Endothelial cell of umbilical vein (primary cell): ENCODE results near the gene MECR.

ENCODE experiments used
- CTCF ChIP-seq, 2 donors: IDR thresholded peaks; 1 replicate in 1 of 2; 2 replicates in 1 of 2; pipeline ENCODE4 v1.5.1; 2011; ENCODE audit warnings: low read length in 2 of 2, mild to moderate bottlenecking in 2 of 2, moderate library complexity in 2 of 2, control low read depth in 1 of 2, inconsistent platforms in 1 of 2, low read depth in 1 of 2; ENCODE audit not compliant: insufficient read depth in 1 of 2; ENCODE audit errors: extremely low read depth in 1 of 2
- EZH2 ChIP-seq: IDR thresholded peaks from 2 replicates; pipeline ENCODE4 v1.6.1; 2012; ENCODE audit warnings: borderline replicate concordance, low read depth, mild to moderate bottlenecking, moderate library complexity, low read length, inconsistent platforms; ENCODE audit not compliant: severe bottlenecking
- FOS ChIP-seq: IDR thresholded peaks from 2 replicates; pipeline ENCODE4 v1.6.1; 2011; ENCODE audit warnings: mild to moderate bottlenecking, low read length, moderate library complexity, borderline replicate concordance; ENCODE audit not compliant: insufficient read depth
- GATA2 ChIP-seq: IDR thresholded peaks from 2 replicates; pipeline ENCODE4 v1.7.0; 2011; ENCODE audit warnings: low read depth, mild to moderate bottlenecking, moderate library complexity, mixed read lengths, low read length; ENCODE audit not compliant: insufficient read length, insufficient read depth
- MYC ChIP-seq: IDR thresholded peaks from one replicate; pipeline ENCODE4 v1.6.1; 2011; ENCODE audit warnings: mild to moderate bottlenecking, low read depth, low read length
- POLR2A ChIP-seq: IDR thresholded peaks from 2 replicates; pipeline ENCODE4 v1.6.1; 2012; ENCODE audit warnings: low read depth, mild to moderate bottlenecking, control low read depth, low read length
- POLR2AphosphoS5 ChIP-seq: IDR thresholded peaks from 2 replicates; pipeline ENCODE4 v1.6.1; 2012; ENCODE audit warnings: low read depth, mild to moderate bottlenecking, control low read depth, low read length, moderate library complexity; ENCODE audit not compliant: insufficient read depth
- TF ChIP-seq, protein P1 (sequence below): IDR thresholded peaks from 2 replicates; pipeline ENCODE4 v1.6.1; 2011; ENCODE audit not compliant: insufficient read depth, insufficient read length

DNA sequence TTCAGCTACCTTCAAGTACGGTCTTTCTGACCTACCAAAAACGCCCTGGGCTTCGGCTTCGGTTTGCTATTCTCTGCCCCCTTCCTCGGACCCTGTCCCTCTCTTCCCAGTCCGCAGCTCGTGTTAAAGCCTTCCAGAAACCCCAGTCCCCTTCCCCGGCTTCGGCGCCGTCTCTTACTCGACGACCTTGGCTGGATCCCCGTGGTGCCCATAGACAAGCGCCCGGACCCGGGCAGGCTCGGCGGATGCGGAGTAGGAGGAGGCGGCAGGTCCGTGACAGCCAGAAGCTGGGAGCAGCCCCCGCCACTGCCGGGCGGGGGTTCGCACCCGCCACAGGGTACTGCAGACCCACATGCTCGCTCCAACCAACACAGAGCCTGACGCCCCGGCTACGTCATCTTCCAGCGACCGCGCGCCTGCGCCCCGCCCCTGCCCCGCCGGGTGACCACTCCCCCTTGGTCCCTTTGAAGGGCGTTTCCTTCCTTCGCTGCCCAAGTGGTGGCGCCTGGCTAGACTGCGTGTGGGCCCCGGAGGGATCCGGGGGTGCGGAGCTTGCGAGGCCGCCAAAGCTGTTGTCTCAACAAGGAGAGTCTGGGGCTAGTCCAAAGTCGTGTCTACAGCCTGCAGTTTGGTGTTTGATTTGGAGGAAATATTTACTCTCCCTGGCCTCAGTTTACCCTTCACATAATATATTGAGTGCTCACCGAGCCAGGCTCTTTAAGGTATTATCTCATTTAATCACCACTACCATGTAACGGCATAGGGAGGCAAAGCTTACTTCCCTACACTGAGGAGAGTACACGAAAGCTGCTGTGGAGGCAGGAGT is at the start of gene MECR:
- TF ChIP-seq CTCF (IDR thresholded peaks at IDR 0.05; ENCODE audit: extremely low read depth in 1 of 2, insufficient read depth in 1 of 2, low read depth in 1 of 2, low read length in 2 of 2) (no peak), POLR2A (peak; percentile 92), EZH2 (no peak), POLR2AphosphoS5 (peak; percentile 93), MYC (peak; percentile 49), GATA2 (no peak), FOS (no peak)
- TF ChIP-seq, protein P1, sequence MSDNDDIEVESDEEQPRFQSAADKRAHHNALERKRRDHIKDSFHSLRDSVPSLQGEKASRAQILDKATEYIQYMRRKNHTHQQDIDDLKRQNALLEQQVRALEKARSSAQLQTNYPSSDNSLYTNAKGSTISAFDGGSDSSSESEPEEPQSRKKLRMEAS: peak; percentile 62
